ENCODE measurements around the gene DOK1. TPM values are rescaled to one million over a fixed set of nuclear protein-coding genes. Genes with fewer than 3 reads are reported as not detected.

DOK1 gene
- total RNA-seq, 1 experiment from 2014 or later: 3.4 TPM

DNA sequence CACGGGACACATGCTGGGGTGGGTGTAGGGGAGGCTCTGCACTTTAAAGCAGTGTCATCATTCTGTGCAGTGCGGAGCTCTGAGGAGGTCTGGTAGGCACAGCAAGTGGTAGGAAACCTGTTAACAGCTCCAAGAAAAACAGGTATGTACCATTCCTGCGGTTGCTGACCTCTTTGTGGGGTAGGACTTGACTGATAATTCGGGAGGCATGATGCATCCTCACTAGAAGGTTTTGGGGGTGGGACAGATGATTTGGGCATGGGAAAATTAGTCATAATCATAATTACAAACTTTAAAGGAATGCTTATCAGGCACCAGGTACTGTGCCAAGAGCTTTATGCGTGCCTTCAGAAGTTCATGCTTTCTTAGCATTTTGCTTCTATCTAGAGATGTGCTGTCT, 9.7 kb downstream of the DOK1 start:
- CTCF ChIA-PET: interaction anchor here (0.7 to 1.7 kb wide), 3 partner anchors 12 to 82 kb away, joined by 3 to 4 read pairs (median 3); no protein-coding TSS in a partner anchor
- H3K4me3 Mint-ChIP-seq (ENCODE audit: unreplicated experiment): no peak overlapping the region
- H3K9me3 Mint-ChIP-seq (ENCODE audit: unreplicated experiment): no peaks in the 10 kb centered on the region
- intact Hi-C loops (cut with micrococcal nuclease): no loop called here
- no TSS peak for BruUV-seq (replicated peaks)
- no peaks in the 10 kb centered on the region for H3K27me3 Mint-ChIP-seq (ENCODE audit: insufficient read depth, unreplicated experiment)
- TF ChIP-seq, protein P1, sequence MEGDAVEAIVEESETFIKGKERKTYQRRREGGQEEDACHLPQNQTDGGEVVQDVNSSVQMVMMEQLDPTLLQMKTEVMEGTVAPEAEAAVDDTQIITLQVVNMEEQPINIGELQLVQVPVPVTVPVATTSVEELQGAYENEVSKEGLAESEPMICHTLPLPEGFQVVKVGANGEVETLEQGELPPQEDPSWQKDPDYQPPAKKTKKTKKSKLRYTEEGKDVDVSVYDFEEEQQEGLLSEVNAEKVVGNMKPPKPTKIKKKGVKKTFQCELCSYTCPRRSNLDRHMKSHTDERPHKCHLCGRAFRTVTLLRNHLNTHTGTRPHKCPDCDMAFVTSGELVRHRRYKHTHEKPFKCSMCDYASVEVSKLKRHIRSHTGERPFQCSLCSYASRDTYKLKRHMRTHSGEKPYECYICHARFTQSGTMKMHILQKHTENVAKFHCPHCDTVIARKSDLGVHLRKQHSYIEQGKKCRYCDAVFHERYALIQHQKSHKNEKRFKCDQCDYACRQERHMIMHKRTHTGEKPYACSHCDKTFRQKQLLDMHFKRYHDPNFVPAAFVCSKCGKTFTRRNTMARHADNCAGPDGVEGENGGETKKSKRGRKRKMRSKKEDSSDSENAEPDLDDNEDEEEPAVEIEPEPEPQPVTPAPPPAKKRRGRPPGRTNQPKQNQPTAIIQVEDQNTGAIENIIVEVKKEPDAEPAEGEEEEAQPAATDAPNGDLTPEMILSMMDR (IDR thresholded peaks at IDR 0.05; ENCODE audit: unreplicated experiment): no peak
- no peak overlapping the region for H3K27ac Mint-ChIP-seq (ENCODE audit: low read depth, unreplicated experiment)
- peak; percentile 77 for DNase-seq (ENCODE audit: unreplicated experiment)
- POLR2A ChIA-PET: interaction anchor here (0.5 to 1.3 kb wide), 4 partner anchors 32 to 90 kb away, joined by 3 to 4 read pairs (median 3); partner anchors contain the start of gene TTC31
- no peaks in the 10 kb centered on the region for H3K36me3 Mint-ChIP-seq (ENCODE audit: insufficient read depth, unreplicated experiment)
- peaks cover 63% of the 10 kb centered on the region for H3K4me1 Mint-ChIP-seq (ENCODE audit: insufficient read depth, unreplicated experiment)

DNA sequence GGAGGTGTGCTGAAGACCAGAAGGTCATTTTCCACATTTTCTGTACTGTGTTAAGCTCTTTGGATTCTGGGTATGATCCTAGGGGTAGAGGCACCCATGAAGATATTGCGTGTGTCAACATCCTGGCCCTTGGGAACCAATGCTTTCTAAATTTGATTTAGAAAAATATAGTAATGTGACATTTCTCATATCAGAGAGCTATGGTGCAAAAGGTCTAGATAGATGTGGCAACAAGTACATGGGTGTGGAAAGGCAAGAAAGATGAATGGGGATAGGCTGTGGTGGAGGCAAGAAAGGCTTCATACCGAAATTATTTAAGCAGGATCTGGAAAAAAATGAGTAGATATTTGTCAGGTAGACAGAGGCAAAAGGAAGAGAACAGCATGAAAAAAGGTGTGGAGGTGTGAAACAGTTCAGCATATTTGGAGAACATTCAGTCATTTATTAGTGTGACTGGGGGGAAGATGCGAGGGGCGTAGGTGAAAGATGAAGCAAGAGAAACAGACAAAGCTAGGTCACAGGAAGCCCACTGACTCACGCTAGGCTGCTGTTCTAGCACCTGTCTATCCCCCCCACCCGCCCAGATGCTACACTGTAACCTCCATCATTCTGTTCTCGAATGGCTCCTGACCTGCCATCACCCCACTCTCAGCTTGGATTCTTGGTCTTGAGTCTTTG, 11.7 kb downstream of the DOK1 start:
- TF ChIP-seq, protein P1 (IDR thresholded peaks at IDR 0.05; ENCODE audit: unreplicated experiment): no peak
- no peak overlapping the region for H3K4me3 Mint-ChIP-seq (ENCODE audit: unreplicated experiment)
- peaks cover 53% of the 10 kb centered on the region for H3K4me1 Mint-ChIP-seq (ENCODE audit: insufficient read depth, unreplicated experiment)
- POLR2A ChIA-PET: interaction anchor here (0.5 to 3.0 kb wide), 10 partner anchors 7 to 151 kb away, joined by 3 to 21 read pairs (median 5); partner anchors contain the start of genes AUP1, CCDC142, HTRA2 and MRPL53
- H3K9me3 Mint-ChIP-seq (ENCODE audit: unreplicated experiment): no peaks in the 10 kb centered on the region
- intact Hi-C loops (cut with micrococcal nuclease): no loop called here
- H3K27ac Mint-ChIP-seq (ENCODE audit: low read depth, unreplicated experiment): peak overlapping the region; percentile 89
- no peaks in the 10 kb centered on the region for H3K36me3 Mint-ChIP-seq (ENCODE audit: insufficient read depth, unreplicated experiment)
- no peak for DNase-seq (ENCODE audit: unreplicated experiment)
- CTCF ChIA-PET: interaction anchor here (0.6 to 15.5 kb wide), 8 partner anchors 11 to 298 kb away, joined by 3 to 203 read pairs (median 4); no protein-coding TSS in a partner anchor
- H3K27me3 Mint-ChIP-seq (ENCODE audit: insufficient read depth, unreplicated experiment): no peaks in the 10 kb centered on the region
- BruUV-seq (replicated peaks): no TSS peak

DNA sequence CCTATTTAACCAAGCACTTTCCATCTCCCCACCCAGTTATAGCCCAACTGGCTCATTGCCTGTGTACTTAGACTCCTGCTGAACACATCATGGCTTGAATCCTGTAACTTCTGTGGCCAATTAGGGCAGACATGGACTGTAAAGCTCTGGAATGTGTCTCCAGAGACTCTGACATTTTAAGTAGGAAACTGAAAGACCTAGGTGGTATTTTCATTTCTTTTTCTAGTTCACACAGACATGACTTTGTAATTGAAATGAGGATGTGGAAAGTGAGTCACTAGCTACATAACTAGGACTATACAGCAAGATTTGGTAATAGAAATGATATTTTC, 12.2 kb downstream of the DOK1 start:
- Mint-ChIP-seq H3K4me3 (ENCODE audit: unreplicated experiment) (no peak overlapping the region), H3K36me3 (ENCODE audit: insufficient read depth, unreplicated experiment) (no peaks in the 10 kb centered on the region), H3K27ac (ENCODE audit: low read depth, unreplicated experiment) (peak overlapping the region; percentile 89), H3K4me1 (ENCODE audit: insufficient read depth, unreplicated experiment) (peaks cover 48% of the 10 kb centered on the region), H3K9me3 (ENCODE audit: unreplicated experiment) (no peaks in the 10 kb centered on the region), H3K27me3 (ENCODE audit: insufficient read depth, unreplicated experiment) (no peaks in the 10 kb centered on the region)
- intact Hi-C loops (cut with micrococcal nuclease): no loop called here
- TF ChIP-seq, protein P1 (IDR thresholded peaks at IDR 0.05; ENCODE audit: unreplicated experiment): no peak
- CTCF ChIA-PET: interaction anchor here (0.6 to 15.5 kb wide), 6 partner anchors 9 to 299 kb away, joined by 3 to 203 read pairs (median 4); no protein-coding TSS in a partner anchor
- DNase-seq (ENCODE audit: unreplicated experiment): peak; percentile 54
- POLR2A ChIA-PET: interaction anchor here (0.7 to 3.0 kb wide), 11 partner anchors 8 to 108 kb away, joined by 3 to 21 read pairs (median 6); partner anchors contain the start of genes AUP1, CCDC142, DQX1 and HTRA2
- no TSS peak for BruUV-seq (replicated peaks)

DNA sequence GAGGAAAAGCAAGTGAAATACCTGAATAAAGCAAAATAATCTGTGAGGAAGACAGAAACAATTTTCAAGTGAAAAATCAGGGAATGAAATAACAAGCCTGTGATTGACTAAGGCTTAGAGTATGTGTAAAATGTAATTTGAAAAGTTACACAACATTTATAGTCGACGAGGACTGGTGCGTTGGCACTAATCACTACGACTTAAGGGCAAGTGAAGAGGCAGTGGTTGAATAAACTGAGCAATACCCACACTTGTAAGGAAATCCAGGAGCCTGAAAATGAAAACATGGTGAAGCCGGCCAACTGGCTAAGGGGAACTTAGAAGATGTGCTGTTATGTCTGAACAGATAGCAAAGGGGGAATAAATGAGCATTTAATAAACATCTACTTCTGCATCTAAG, 13.4 kb downstream of the DOK1 start:
- peak; percentile 82 for DNase-seq (ENCODE audit: unreplicated experiment)
- Mint-ChIP-seq H3K4me3 (ENCODE audit: unreplicated experiment) (peak overlapping the region; percentile 2), H3K27me3 (ENCODE audit: insufficient read depth, unreplicated experiment) (no peaks in the 10 kb centered on the region), H3K4me1 (ENCODE audit: insufficient read depth, unreplicated experiment) (peaks cover 38% of the 10 kb centered on the region), H3K36me3 (ENCODE audit: insufficient read depth, unreplicated experiment) (no peaks in the 10 kb centered on the region), H3K27ac (ENCODE audit: low read depth, unreplicated experiment) (peak overlapping the region; percentile 16), H3K9me3 (ENCODE audit: unreplicated experiment) (no peaks in the 10 kb centered on the region)
- ChIA-PET POLR2A (interaction anchor here (0.7 to 3.0 kb wide), 13 partner anchors 9 to 109 kb away, joined by 3 to 21 read pairs (median 5); partner anchors contain the start of genes AUP1, CCDC142, DQX1 and HTRA2), CTCF (interaction anchor here (0.8 to 15.5 kb wide), 5 partner anchors 9 to 34 kb away, joined by 3 to 203 read pairs (median 5); no protein-coding TSS in a partner anchor)
- intact Hi-C loops (cut with micrococcal nuclease): no loop called here
- TF ChIP-seq, protein P1 (IDR thresholded peaks at IDR 0.05; ENCODE audit: unreplicated experiment): no peak
- no TSS peak for BruUV-seq (replicated peaks)
